BJ (cell line): ENCODE results near the gene CRISP3. TPM values are rescaled to one million over a fixed set of nuclear protein-coding genes. Genes with fewer than 3 reads are reported as not detected.

Experiments
- CTCF ChIA-PET: fragments of 350-600 bp; formaldehyde crosslinking; extraction: SDS; loops from one replicate; lab custom pipeline; 2021; ENCODE audit warnings: antibody characterized with exemption, inconsistent platforms; lab: Yijun Ruan, JAX
- POLR2A ChIA-PET: fragments of 300-600 bp; sonication (Branson Sonifier 250); formaldehyde crosslinking; extraction: SDS; loops from one replicate; lab custom pipeline; 2021; ENCODE audit warnings: antibody characterized with exemption; lab: Charles Lee
- DNase-seq: peaks from one replicate; pipeline ENCODE4 v3.0.0-alpha.2; 2011; ENCODE audit warnings: low read depth
- H3K27me3 ChIP-seq: 2 replicates; pipeline ENCODE4 v1.6.0; 2011; ENCODE audit warnings: low read length; ENCODE audit not compliant: control insufficient read depth, insufficient read depth
- H3K36me3 ChIP-seq: 2 replicates; pipeline ENCODE4 v1.5.1; 2011; ENCODE audit warnings: low read length; ENCODE audit not compliant: control insufficient read depth, insufficient read depth
- H3K4me3 ChIP-seq: 2 replicates; pipeline ENCODE4 v1.5.1; 2011; ENCODE audit warnings: low read depth, mild to moderate bottlenecking, control low read depth, low read length
- polyA plus RNA-seq: library from polyadenylated mRNA; depleted of rRNA; stranded (reverse); fragments of >200 nt; gene quantifications from 2 replicates; pipeline ENCODE4 v1.2.3, GENCODE V29; 2011; rRNA removed
- TF ChIP-seq, protein P1 (sequence below): IDR thresholded peaks from 2 replicates; pipeline ENCODE4 v1.5.1; 2011; ENCODE audit warnings: low read depth, mild to moderate bottlenecking, control low read depth, inconsistent platforms, low read length, moderate library complexity; ENCODE audit not compliant: insufficient read depth

CRISP3 gene
- polyA plus RNA-seq, 1 experiment: not detected

DNA sequence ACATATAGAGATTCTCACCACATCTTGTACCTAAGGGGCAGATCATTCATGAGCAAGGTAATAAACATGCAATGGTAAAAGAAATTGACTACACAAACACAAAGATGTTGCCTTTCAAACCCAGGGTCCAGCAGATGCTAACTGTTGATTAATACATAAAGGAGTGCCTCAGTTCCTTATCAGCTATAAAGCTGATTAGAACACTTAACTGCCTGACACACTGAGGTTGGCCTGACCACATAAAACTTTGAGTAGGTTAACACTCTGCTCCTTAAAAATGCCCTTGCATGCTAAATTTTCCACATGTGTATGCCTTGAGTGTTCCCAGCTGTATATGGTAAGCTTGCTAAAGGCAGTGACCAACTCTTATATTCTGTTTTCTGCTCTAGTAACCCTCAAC, 45.7 kb downstream of the CRISP3 start:
- POLR2A ChIA-PET: no interaction called here
- CTCF ChIA-PET: no interaction called here
- no peaks in the 10 kb centered on the region for H3K27me3 ChIP-seq
- no peak for DNase-seq
- no peaks in the 10 kb centered on the region for H3K36me3 ChIP-seq
- no peak overlapping the region for H3K4me3 ChIP-seq
- TF ChIP-seq, protein P1, sequence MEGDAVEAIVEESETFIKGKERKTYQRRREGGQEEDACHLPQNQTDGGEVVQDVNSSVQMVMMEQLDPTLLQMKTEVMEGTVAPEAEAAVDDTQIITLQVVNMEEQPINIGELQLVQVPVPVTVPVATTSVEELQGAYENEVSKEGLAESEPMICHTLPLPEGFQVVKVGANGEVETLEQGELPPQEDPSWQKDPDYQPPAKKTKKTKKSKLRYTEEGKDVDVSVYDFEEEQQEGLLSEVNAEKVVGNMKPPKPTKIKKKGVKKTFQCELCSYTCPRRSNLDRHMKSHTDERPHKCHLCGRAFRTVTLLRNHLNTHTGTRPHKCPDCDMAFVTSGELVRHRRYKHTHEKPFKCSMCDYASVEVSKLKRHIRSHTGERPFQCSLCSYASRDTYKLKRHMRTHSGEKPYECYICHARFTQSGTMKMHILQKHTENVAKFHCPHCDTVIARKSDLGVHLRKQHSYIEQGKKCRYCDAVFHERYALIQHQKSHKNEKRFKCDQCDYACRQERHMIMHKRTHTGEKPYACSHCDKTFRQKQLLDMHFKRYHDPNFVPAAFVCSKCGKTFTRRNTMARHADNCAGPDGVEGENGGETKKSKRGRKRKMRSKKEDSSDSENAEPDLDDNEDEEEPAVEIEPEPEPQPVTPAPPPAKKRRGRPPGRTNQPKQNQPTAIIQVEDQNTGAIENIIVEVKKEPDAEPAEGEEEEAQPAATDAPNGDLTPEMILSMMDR: no peak

DNA sequence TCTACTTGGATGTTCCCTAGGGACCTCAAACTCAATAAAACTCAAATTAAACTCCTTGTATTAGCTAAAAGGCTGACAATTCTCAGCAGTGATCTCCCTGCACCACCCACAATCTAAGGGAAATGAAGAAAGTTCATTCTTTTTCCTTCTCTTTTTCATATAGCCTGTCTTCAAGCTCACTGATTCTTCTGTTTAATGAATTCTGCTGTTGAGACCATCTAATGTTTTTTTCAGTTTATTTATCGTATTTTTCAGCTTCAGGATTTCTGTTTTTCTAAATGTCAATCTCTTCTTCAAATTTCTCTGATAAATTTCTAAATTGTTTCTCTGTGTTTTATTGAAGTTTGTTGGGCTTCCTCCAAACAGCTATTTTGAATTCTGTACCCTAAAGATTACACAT, 50.7 kb downstream of the CRISP3 start:
- Histone ChIP-seq H3K27me3 (no peaks in the 10 kb centered on the region), H3K36me3 (no peaks in the 10 kb centered on the region), H3K4me3 (no peak overlapping the region)
- DNase-seq: no peak
- ChIA-PET CTCF (no interaction called here), POLR2A (no interaction called here)
- TF ChIP-seq, protein P1: no peak

DNA sequence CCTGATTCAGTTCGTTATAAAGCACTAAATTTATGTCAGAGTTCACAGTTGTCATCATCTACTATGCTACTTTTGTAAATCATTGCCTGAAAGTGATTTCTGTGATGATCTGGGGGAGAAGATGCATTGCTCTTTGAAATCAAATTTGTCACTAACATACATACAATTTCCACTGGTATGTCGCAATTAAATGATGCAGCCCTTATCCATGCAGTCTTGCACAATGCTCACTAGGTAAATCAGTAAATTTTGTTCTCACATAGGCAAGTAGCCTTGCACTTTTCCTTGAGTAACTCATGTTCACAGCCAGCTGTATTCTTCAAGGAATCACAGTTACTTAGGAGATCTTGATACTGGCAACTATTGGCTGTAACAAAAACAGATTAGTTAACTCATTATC, 51.7 kb downstream of the CRISP3 start:
- Histone ChIP-seq H3K27me3 (no peaks in the 10 kb centered on the region), H3K36me3 (no peaks in the 10 kb centered on the region), H3K4me3 (no peak overlapping the region)
- DNase-seq: no peak
- CTCF ChIA-PET: no interaction called here
- TF ChIP-seq, protein P1: no peak
- POLR2A ChIA-PET: no interaction called here

Other genes with a start within 250 kb of the CRISP3 start
- not detected in 2 replicates for gene GLYATL3, start 244.5 kb downstream of the CRISP3 start, polyA plus RNA-seq
- gene C6orf141, start 193.7 kb downstream of the CRISP3 start, polyA plus RNA-seq: 0.22 and 0.32 TPM in 2 replicates
- gene RHAG, start 107.5 kb downstream of the CRISP3 start, polyA plus RNA-seq: not detected in 2 replicates
- not detected in 2 replicates for gene CRISP2, start 30.8 kb downstream of the CRISP3 start, polyA plus RNA-seq
- not detected in 2 replicates for gene PGK2, start 42.9 kb upstream of the CRISP3 start, polyA plus RNA-seq
- not detected in 2 replicates for gene CRISP1, start 122.1 kb upstream of the CRISP3 start, polyA plus RNA-seq
- not detected in 2 replicates for gene DEFB114, start 219.8 kb upstream of the CRISP3 start, polyA plus RNA-seq
- gene DEFB113, start 225.2 kb upstream of the CRISP3 start, polyA plus RNA-seq: not detected in 2 replicates